Hepatocyte (in vitro differentiated cells): Measurements from ENCODE around the gene PASD1. TPM values are rescaled to one million over a fixed set of nuclear protein-coding genes. Genes with fewer than 3 reads are reported as not detected.

Source experiments
- DNase-seq: peaks from one replicate; pipeline ENCODE4 v3.0.0-alpha.2; 2016; ENCODE audit warnings: low spot score
- H2AFZ ChIP-seq: fragments of 200-600 bp; sonication (generic); 2 replicates; pipeline ENCODE4 v1.6.0; 2016; ENCODE audit warnings: antibody characterized with exemption, mild to moderate bottlenecking
- H3K27ac ChIP-seq: fragments of 200-600 bp; sonication (generic); 2 replicates; pipeline ENCODE4 v1.5.1; 2016; ENCODE audit warnings: mild to moderate bottlenecking
- H3K27me3 ChIP-seq: fragments of 200-600 bp; sonication (generic); 2 replicates; pipeline ENCODE4 v1.6.1; 2016
- H3K36me3 ChIP-seq: fragments of 200-600 bp; sonication (generic); replicated peaks from 2 replicates; pipeline ENCODE4 v1.5.1; 2016; ENCODE audit warnings: low read depth; ENCODE audit not compliant: insufficient read depth
- H3K4me1 ChIP-seq: fragments of 200-600 bp; sonication (generic); 2 replicates; pipeline ENCODE4 v1.5.1; 2016; ENCODE audit warnings: mild to moderate bottlenecking, moderate library complexity; ENCODE audit not compliant: insufficient read depth
- H3K4me2 ChIP-seq: fragments of 200-600 bp; sonication (generic); 2 replicates; pipeline ENCODE4 v1.6.0; 2016
- H3K4me3 ChIP-seq: fragments of 200-600 bp; sonication (generic); 2 replicates; pipeline ENCODE4 v1.5.1; 2016; ENCODE audit warnings: mild to moderate bottlenecking
- H3K79me2 ChIP-seq: fragments of 200-600 bp; sonication (generic); 2 replicates; pipeline ENCODE4 v1.6.0; 2017; ENCODE audit warnings: mild to moderate bottlenecking
- H3K9me2 ChIP-seq: fragments of 200-600 bp; sonication (generic); replicated peaks from 2 replicates; pipeline ENCODE4 v1.6.0; 2017; ENCODE audit warnings: mild to moderate bottlenecking; ENCODE audit not compliant: insufficient read depth
- H3K9me3 ChIP-seq: fragments of 200-600 bp; sonication (generic); 2 replicates; pipeline ENCODE4 v1.5.1; 2016; ENCODE audit warnings: low read depth, mild to moderate bottlenecking
- H4K20me1 ChIP-seq: fragments of 200-600 bp; sonication (generic); 2 replicates; pipeline ENCODE4 v1.6.0; 2016; ENCODE audit warnings: mild to moderate bottlenecking; ENCODE audit not compliant: insufficient read depth, poor library complexity, severe bottlenecking
- CTCF ChIP-seq: fragments of 200-600 bp; sonication (generic); IDR thresholded peaks from 2 replicates; pipeline ENCODE4 v1.5.1; 2016; ENCODE audit warnings: antibody characterized with exemption, mild to moderate bottlenecking; ENCODE audit not compliant: poor library complexity
- EZH2 ChIP-seq: fragments of 200-600 bp; sonication (generic); IDR thresholded peaks from 2 replicates; pipeline ENCODE4 v1.6.1; 2016; ENCODE audit warnings: antibody characterized with exemption, mild to moderate bottlenecking, borderline replicate concordance
- EZH2phosphoT487 ChIP-seq: fragments of 200-600 bp; sonication (generic); IDR thresholded peaks from one replicate; pipeline ENCODE4 v1.6.1; 2018; ENCODE audit warnings: antibody characterized with exemption, mild to moderate bottlenecking, low read depth, moderate library complexity; ENCODE audit not compliant: unreplicated experiment, severe bottlenecking
- WGBS: methylation state at CpG from one replicate; pipeline ENCODE4 v1.1.6; 2016; ENCODE audit warnings: low lambda C conversion rate; ENCODE audit errors: missing lambda C conversion rate; 5-methylcytosine and 5-hydroxymethylcytosine counted together
- polyA plus RNA-seq: library from polyadenylated mRNA; unstranded; fragments of >200 nt; fragmentation: Nextera tagmentation; extraction: Ambion mirVana; gene quantifications from 2 replicates; pipeline ENCODE4 v1.2.1, GENCODE V29; 2016
- total RNA-seq: library from RNA; depleted of rRNA; stranded (reverse); fragments of >200 nt; gene quantifications from 2 replicates; pipeline ENCODE4 v1.2.3, GENCODE V29; 2014

Gene PASD1
- total and polyA plus RNA-seq, 2 experiments from 2014 or later = not detected

- H3K4me1 ChIP-seq = no peaks in the 10 kb centered on the region
- H3K79me2 ChIP-seq = no peaks in the 10 kb centered on the region
- H3K27ac ChIP-seq = no peak overlapping the region
- H3K4me3 ChIP-seq = no peak overlapping the region
- H3K27me3 ChIP-seq = no peaks in the 10 kb centered on the region
- H3K9me2 ChIP-seq = no peaks in the 10 kb centered on the region
- no peaks in the 10 kb centered on the region for H3K9me3 ChIP-seq
- 50% methylated on average over 1 of the region's 1 CpG for WGBS
- H3K4me2 ChIP-seq = no peak overlapping the region
- TF ChIP-seq EZH2phosphoT487 (no peak), EZH2 (no peak), CTCF (no peak)
- DNase-seq = no peak
- no peaks in the 10 kb centered on the region for H4K20me1 ChIP-seq
- no peak overlapping the region for H2AFZ ChIP-seq
- H3K36me3 ChIP-seq = no peaks in the 10 kb centered on the region
Observed at GRCh38 chrX:151725338-151725614, 161.8 kb downstream of the PASD1 start.

Other genes starting within 250 kb of the PASD1 start
- 43.0 and 46.8 TPM in 2 replicates for gene VMA21, start 166.5 kb upstream of the PASD1 start, total RNA-seq
- 12.6 and 17.1 TPM in 2 replicates for gene VMA21, start 166.5 kb upstream of the PASD1 start, polyA plus RNA-seq
- 0.17 and 0.20 TPM in 2 replicates for gene PRRG3, start 131.8 kb downstream of the PASD1 start, total RNA-seq
- gene PRRG3, start 131.8 kb downstream of the PASD1 start, polyA plus RNA-seq = 0.22 and 0.36 TPM in 2 replicates
- gene FATE1, start 152.4 kb downstream of the PASD1 start, total RNA-seq = not detected in 2 replicates
- gene FATE1, start 152.4 kb downstream of the PASD1 start, polyA plus RNA-seq = not detected in 2 replicates
- gene CNGA2, start 171.1 kb downstream of the PASD1 start, total RNA-seq = not detected in 2 replicates
- gene CNGA2, start 171.1 kb downstream of the PASD1 start, polyA plus RNA-seq = not detected in 2 replicates